GM19467 (cell line): ENCODE results near the gene LCMT1.
"Not testable (repeated sequence)": the region's sequence is repeated elsewhere in the genome, so short reads cannot be mapped to it uniquely, and the experiment has no call there.

Experiments
- ATAC-seq: cut with Tn5 transposase; IDR thresholded peaks from one replicate; pipeline ENCODE4 v1.9.1; 2021; ENCODE audit warnings: mild to moderate bottlenecking, moderate library complexity; ENCODE audit not compliant: unreplicated experiment

LCMT1 gene

DNA sequence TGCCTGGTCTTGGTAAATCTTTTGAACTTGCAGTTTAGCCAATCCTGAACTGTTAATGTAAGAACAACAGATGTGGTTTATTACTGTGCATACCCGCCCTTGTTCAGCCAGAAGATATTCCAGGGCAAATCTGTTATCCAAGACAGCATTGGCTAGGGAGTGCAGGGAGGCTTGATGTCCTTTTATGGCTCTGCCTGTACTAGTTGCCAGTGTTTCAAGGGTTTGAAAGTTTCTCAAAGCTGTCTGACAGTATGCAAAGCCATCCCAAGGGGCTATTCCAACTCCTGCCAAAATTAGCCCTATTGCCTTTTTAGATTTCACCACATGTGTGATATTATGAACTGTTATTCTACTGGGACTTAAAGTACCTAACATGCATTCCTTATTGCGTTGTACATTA is 30.1 kb downstream of the LCMT1 start:
- ATAC-seq, result no peak

GRCh38 chr16:25143928-25144327 is 32.4 kb downstream of the LCMT1 start:
- ATAC-seq, result no peak

GRCh38 chr16:25148568-25149215 is 37.1 kb downstream of the LCMT1 start:
- ATAC-seq, result no peak

- ATAC-seq, result no peak
Observed at GRCh38 chr16:25151996-25152395, 40.5 kb downstream of the LCMT1 start.

DNA sequence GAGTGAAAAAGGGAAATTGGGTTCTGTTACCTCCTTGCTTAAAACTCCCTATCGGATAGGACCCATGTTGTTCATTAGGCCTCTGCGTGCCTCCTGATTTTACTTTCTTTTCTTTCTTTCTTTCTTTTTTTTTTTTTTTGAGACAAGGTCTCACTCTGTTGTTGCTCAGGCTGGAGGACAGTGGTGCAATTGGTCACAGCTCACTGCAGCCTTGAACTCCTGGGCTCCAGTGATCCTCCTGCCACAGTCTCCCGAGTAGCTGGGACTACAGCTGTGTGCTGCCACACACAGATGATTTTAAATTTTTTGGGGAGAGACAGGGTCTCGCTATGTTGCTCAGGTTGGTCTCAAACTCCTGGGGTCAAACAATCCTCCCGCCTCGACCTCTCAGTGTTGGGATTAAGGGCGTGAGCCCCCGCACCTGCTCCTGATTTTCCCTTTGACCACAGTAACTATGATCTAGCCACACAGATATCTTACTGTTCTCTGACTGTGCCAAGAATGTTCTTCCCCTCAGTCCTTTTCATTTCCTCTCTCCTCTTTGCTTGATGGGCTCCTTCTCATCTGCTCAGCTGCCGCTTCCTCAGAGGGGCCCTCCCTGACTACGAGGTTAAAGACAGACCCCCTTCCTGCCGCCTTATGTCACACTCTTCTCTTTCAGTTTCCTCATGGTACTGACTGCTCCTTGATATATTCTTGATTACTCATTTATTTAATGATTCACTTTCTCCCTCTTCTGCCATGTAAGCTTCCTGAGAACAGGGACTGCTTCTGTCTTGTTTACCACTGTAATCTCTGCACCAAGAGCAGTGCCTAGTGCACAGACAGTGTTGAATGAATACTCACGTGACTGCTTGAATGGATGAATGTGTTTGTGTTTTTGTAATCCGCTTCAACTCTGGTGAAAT is 44.3 kb downstream of the LCMT1 start:
- ATAC-seq, result no peak

GRCh38 chr16:25157271-25157875 is 45.8 kb downstream of the LCMT1 start:
- no peak for ATAC-seq

- ATAC-seq, result no peak
Observed at GRCh38 chr16:25158401-25158800, 46.9 kb downstream of the LCMT1 start.

DNA sequence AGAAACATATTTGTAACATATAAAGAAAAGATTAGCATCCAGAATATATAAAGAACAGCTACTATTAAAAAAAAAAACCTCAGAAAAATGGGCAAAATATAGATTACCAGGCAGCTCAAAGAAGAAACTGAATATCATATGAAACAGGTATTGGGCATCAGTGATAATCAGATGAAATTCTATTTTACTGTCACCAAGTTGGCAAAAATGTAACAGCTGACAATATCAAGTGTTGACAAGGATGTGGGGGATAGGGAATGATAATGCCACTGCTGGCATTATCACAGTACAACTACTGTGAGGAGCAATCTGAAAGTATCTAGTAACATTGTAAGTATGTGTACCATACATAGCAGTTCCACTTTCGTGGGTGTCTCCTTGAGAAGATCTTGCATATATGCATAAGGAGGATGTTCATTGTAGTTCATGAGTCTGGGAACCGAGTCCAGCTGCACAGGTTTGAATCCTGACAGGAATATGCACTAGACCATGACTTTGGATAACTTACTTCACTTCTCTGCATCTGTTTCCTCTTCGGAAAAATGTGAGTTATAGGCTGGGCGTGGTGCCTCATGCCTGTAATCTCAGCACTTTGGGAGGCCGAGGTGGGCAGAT is 50.3 kb downstream of the LCMT1 start:
- ATAC-seq, result no peak

GRCh38 chr16:25163683-25164082 is 52.1 kb downstream of the LCMT1 start:
- ATAC-seq, result no peak

DNA sequence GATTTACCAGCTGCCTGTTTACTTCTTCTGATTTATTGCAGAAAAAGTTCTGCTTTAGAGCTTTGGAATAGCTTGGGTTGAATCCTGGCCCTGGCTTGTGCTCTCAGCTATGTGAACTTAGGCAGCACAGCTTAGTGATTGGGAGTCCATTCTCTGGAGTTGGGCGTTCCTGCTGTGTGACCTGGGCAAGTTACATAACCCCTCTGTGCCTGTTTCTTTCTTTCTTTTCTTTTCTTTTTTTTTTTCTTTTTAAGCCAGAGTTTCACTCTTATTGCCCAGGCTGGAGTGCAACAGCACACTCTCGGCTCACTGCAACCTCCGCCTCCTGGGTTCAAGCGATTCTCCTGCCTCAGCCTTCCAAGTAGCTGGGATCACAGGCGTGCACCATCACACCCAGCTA is 53.7 kb downstream of the LCMT1 start:
- ATAC-seq, result no peak

DNA sequence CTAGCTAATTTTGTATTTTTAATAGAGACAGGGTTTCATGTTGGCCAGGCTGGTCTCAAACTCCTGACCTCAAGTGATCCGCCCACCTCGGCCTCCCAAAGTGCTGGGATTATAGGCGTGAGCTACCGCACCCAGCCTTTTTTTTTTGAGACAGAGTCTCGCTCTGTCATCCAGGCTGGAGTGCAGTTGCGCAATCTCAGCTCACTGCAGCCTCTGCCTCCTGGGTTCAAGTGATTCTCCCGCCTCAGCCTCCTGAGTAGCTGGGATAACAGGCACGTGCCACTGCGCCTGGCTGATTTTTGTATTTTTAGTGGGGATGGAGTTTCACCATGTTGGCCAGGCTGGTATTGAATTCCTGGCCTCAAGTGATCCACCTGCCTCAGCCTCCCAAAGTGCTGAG is 56.4 kb downstream of the LCMT1 start:
- ATAC-seq, result not testable (repeated sequence)

DNA sequence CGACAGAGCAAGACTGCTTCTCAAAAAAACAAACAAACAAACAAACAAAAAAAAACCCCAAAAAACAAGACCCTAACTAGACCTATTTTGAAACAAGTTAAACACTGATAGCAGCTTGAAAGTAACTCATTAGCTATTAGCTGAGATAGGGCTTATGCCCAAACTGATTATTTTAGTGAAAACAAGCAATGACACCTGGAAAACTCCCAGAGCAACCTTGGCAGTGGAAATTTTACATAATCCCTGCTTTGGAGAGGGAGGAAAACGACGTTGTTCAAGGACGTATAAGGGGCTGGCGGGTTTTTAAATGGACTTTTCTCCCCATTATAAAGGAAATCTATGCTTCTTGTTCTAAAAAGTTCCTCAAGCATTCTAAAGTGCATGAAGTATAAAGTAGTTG is 59.8 kb downstream of the LCMT1 start:
- no peak for ATAC-seq

GRCh38 chr16:25172831-25173230 is 61.3 kb downstream of the LCMT1 start:
- no peak for ATAC-seq

DNA sequence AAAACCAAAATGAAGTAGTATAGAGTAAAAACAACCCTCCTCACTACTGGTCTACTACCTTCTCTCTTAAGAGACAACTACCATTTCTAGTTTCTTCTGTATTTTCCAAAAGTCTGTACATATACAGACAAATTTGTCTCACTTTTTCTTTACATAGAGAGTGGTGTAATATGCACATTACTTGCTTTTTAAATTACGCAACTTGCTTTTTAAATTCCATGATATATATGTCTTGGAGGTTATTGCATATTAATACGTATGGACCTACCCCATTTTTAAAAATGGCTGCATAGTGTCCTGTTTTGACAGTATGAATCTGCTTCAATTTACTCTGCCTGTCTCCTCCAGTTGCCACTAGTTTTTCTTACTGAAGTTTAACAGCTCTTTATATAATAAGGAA is 62.7 kb downstream of the LCMT1 start:
- no peak for ATAC-seq

- no peak for ATAC-seq
Observed at GRCh38 chr16:25176136-25176535, 64.6 kb downstream of the LCMT1 start.

- ATAC-seq, result no peak
Observed at GRCh38 chr16:25177512-25177830, 65.9 kb downstream of the LCMT1 start.

DNA sequence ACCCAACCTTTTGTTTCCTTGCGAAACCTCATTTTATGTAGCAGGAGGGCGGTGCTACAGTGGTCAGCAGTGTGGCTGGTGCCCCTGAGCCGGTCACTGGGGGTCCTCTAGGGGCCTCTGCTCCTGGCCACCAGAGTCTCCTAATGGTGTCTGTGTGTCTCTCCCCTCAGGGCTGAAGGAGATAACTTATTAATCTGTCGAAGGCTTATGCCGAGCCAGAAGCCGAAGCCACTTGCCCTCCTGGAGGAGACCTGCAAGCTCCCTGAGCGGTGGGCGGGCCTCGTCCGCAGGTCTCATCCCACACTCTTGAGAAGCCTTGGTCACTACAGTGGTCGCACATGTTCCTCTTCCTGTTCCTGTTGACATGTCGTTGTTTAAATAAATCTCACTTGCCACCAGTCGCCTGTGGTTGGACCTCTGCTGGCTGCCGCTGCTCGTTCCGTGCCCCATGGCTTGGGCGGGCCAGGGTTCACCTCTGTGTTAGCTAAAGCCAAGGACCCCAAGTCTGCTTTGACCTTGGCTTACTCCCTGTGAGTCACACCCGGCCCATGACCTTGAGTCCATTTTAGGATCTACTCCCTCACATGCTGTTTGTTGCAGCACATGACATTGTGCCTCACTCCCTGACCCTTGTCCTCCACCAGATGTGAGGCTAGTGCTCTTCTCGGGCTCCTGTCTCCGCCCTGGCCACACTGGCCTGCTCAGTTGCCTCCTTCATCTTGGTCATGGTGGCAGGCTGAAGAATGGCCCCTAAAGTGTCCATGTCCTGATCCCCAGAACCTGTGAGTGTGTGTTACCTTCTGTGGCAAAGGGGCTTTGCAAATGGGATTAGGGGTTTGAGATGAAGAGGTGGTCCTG is 66.5 kb downstream of the LCMT1 start:
- ATAC-seq, result no peak

GRCh38 chr16:25181236-25181635 is 69.7 kb downstream of the LCMT1 start:
- not testable (repeated sequence) for ATAC-seq

GRCh38 chr16:25184771-25185170 is 73.2 kb downstream of the LCMT1 start:
- no peak for ATAC-seq

DNA sequence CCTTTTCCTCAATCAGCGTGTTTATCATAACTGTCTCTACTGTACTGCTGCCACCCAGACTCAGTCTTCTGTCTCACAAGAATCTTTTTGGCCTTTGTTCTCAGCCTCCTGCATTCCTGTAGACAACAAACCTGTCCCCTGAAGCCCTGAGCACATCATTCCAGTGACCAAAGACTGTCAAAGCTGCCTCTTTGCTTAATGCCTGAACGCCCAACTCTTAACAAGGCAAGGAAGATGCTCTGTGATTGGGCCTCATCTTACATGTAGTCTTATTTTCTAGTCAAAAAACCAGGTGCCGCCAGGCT is 75.9 kb downstream of the LCMT1 start:
- no peak for ATAC-seq

DNA sequence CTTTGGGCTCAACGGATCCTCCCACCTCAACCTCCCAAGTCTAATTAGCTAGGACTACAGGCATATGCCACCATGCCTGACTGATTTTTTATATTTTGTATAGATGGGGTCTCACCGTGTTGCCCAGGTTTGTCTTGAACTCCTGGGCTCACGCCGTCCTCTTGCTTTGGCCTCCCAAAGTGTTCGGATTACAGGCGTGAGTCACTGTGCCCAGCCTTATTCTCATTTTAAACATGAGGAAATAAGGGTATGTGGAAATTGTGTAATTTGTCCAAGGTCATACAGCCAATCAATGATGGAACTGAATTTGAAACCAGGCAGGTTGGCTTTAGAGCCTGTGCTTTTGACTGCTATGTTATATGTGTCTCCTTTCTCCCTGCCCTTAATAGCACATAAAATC is 77.8 kb downstream of the LCMT1 start:
- no peak for ATAC-seq
